GM19193 (cell line): Measurements from ENCODE around the gene SSX2IP.

Experiments used
- POLR2A ChIP-seq: IDR thresholded peaks from 4 replicates; pipeline ENCODE4 v1.6.1; 2011; ENCODE audit not compliant: insufficient read depth, insufficient read length; ENCODE audit errors: extremely low read depth

The SSX2IP gene

DNA sequence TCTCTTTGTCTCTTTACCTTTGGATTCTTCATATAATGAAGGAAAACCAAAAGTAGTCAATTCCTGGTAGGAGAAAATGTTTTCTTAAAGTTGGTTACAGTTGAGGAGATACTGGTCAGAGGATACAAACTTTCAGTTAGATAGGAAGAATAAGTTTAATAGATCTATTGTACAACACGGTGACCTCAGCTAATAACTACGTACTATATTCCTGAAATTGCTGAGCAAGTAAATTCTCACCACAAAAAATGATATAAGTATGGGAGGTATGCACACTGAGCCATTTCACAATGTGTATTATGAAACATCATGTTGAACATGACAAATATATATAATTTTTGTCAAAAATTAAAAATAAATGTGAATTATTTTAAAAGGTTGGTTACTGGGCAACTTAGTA lies 20.4 kb downstream of the SSX2IP start:
- no peak for TF ChIP-seq POLR2A

DNA sequence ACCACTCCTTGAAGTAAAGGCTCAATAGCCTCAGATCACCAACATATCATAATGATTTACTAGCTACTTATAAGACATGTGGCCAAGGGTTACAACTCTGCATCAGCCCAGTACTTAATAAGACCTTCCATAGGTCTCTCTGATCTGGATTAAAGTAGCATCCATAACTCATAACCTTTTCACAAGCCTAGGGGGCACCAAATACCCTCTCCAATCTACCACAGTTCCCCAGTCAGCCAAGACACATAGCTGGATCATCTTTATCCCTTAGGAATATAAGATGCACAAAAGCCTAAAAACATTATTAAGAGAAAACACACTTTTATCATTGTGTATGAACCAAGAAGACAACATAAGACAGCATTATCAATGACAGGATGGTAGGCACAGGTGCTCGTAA lies 22.1 kb downstream of the SSX2IP start:
- TF ChIP-seq POLR2A = no peak

DNA sequence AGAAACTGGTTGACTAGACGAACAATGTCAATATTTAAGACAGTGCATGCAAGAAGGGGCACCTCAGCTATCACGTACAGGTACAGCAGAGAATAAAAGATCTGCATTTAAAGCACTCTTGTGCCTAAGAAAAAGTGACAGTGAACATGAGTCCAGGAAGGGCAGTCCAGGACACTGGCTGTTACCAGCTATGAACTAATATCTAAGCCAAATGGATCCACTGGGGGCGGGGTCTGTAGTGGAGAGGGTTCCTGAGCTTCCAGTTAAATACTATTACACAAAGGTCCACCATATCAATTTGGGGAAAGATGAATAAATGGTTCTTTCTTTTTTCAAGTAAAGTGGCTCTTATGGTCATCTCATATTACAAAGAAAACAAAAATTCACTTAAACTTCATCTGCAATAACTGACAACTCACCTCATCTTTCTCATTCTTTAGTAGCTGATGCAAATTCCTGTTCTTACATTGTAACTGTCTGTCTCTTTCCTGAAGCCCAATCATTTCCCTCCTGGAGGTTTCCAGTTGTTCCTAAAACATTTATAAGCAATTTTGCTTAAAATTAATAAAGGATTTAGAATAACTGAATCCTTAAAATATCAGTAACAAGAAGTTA lies 24.5 kb downstream of the SSX2IP start:
- TF ChIP-seq POLR2A = no peak

DNA sequence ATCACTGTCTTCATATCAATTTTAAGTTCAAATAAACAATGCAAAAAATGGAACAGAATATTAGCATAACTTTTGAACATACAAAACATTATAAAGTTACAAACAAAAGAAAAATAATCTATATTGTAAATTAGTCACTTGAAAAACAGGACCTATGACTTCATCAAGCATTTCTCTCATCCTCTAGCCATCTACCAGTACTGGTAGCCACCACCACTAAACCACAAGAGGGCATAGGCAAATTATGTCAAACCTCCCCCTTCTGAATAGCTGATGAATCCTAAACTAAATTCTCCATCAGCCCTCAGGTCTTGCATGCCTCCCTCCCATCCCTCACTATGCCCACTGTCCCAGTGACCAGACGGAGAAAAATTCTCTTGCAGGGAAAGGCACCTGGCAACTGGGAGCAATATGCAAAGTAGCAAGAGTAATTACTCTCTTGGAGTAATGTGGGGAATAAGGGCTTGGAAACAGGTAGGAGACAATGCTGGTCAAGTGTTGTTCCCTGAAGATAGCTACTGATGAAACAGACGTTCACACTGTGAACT lies 37.1 kb downstream of the SSX2IP start:
- no peak for TF ChIP-seq POLR2A

DNA sequence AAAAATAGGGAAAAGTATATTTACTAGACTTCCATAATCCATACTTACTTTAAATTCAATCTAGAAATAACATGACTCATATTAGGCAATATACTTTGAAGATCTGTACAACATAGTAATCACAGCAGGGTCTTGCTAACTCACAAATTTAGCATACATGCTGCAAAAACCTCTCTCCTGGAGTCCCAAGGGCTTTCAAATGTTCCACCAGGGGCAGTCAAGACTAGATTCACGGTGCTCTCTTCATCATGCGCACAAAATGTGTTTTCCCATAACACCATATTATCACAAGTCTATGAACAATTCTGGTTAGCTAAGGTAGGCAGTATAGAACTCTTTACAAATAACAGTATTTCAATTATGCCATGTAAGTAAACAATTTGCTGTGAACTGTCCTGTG lies 45.8 kb downstream of the SSX2IP start:
- TF ChIP-seq POLR2A = no peak

DNA sequence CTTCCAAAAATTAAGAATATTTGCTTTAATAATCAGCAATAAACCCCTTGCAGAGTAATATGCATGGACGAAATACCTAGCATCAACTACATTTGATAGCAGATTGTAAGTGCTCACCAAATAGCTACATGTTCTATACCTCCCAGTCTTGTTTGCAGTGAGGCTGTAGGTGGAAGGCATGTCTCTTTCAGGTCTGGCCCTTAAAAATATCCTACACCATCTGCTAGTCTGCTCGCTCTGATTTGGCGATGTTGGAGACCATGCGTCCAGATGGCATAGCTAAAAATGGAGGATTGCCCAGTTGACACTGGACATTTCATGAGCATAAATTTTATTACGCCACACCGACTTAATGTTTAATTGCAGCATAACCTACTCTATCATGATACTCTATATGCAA lies 47.1 kb downstream of the SSX2IP start:
- TF ChIP-seq POLR2A = no peak

DNA sequence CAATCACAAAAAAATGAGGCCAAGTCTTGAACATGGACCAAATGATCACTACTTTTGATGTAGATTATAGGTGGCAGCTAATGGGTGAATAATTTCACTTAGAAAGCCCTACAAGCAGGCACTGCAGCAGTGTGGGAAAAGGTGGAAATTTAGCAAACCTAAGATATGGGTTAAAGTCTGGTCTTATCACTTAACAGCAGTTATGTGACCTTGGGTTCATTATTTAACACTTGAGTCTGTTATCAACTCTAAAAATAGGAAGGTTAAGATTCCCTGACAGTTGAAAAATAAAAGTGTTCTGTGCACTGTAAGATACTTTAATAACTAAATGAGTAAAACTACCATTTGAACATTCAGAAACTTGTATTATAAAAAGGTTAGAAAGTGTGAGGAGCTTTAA lies 47.5 kb downstream of the SSX2IP start:
- no peak for TF ChIP-seq POLR2A

DNA sequence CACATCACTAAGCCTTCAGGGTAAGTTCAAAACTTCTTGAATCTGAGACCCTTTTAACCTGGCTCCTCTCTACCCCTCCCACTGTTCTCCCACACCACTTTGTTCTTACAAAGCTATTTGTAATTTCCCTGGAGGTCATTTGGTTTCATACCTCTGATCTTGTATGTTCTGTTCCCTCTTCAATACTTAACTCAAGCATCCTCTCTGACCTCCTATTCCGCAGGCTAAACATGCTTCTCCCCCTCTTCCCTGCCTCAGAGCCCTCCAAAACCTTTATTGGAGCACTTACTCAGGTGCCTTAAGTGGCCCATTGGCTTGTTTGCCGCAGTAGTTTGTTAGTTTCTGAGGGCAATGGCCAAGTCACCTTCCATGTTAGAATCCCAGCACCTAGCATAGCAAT lies 54.8 kb downstream of the SSX2IP start:
- TF ChIP-seq POLR2A = no peak

DNA sequence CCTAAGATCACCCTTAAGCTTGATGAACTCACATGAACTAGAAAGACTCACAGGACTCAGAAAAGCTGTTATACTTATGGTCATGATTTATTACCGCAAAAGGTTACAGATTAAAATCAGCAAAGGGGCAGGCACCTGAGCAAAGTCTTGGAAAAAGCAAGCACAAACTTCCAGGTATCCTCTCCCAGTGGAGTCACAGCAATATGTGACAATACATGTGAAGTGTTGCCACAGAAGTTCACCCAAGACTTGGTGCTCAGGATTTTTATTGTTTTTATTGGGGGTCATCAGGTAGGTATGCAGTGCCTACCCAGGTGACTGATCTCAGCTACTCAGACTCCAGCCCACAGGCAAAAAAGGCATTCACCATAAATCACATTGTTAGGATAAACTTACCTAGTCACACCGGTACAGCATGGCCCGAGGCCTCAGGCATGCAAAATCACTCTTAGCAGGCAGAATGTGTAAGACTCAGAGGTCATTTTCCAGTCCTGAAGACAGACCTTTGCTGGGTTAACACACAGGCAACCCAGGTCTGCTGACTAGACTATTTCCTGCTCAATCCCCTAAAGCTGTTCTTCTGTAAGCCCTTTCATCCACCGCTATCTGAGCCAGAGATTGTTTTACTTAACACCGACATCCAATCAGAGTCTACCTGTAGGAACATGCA lies 55.6 kb downstream of the SSX2IP start:
- TF ChIP-seq POLR2A = no peak

DNA sequence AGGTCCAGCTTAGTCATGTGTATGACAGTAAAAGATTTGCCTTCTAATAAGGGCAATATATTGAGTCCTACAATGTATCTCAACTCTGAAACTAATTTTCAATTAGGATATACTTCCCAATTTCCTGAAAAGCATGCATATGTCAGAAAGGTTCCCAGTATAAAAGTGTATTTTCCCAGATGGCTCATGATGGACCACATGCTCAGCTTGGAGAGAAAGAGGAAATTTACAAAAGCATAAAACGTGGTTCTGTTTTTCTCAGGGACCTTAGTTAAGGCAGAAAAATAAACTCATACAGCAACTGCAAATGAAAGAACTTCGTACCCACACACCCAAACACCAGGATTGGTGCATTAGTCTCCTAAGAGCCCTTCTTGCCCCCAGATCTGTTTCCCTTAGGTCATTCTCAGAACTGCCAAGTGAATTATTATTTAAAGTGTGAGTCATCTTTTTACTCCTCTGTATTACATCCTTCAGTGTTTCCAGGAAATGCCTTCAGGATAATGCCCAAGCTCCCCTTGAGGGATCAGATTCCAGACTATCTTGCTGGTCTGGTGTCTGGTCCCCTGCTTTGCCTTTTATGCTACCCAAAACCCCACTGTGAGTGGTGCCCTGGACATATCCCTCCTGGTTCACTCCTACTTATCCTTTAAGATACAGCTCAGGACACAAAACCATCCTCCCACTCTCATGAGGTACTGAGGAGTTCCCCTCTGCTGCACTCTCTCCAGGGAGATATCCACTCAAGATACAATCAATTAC lies 57.4 kb downstream of the SSX2IP start:
- TF ChIP-seq POLR2A = no peak

DNA sequence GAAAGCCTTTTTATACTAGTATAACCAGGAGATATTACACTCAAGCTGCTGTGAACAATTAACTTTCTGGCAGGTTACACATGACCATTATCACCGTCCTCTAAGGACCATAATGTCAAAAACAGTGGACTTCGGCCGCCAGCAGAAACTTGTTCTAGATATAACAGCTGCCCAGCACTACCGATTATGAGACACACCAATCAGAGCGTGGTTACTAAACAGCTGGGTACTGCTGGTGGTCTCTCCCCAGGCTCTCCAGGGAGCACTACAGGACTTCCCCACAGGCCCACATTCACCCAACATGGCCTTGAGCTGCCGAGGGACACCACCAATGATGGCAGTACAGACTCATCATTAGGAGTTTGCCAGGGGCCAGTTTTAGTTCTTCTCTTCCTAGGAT lies 58.1 kb downstream of the SSX2IP start:
- no peak for TF ChIP-seq POLR2A

DNA sequence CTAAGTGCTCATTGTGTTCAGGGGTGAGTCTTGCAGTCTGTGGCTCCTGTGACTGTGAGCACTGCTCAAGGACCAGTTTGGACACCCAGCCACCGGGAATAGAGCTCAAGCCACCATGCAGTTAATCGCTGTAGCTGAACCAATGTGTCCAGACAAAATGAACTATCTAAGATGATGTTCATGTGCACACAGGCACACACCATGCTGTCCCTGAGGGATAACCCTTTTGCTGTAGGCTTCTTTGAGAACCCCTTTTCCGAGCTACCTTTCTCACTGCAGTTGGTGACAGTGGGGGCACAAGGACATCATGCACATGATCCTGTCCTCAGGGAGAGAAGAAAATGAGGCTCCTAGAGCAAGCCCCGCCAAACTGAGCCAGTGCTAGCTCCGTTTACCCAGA lies 65.4 kb downstream of the SSX2IP start:
- no peak for TF ChIP-seq POLR2A

DNA sequence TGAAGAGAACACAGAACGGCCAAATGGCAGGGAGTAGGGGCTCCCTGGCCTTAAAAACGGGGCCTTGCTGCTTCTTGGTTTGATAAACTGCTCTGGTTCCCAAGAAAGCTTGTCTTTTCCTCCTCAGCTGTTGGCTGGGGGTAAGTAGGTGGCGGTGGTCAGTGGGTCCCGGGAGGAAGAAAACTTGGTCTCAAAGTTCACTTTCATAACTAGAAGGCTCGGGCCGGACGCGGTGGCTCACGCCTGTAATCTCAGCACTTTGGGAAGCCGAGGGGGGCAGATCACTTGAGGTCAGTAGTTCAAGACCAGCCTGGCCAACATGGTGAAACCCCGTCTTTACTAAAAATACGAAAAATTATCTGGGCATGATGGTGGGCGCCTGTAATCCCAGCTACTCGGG lies 68.7 kb downstream of the SSX2IP start:
- no peak for TF ChIP-seq POLR2A

DNA sequence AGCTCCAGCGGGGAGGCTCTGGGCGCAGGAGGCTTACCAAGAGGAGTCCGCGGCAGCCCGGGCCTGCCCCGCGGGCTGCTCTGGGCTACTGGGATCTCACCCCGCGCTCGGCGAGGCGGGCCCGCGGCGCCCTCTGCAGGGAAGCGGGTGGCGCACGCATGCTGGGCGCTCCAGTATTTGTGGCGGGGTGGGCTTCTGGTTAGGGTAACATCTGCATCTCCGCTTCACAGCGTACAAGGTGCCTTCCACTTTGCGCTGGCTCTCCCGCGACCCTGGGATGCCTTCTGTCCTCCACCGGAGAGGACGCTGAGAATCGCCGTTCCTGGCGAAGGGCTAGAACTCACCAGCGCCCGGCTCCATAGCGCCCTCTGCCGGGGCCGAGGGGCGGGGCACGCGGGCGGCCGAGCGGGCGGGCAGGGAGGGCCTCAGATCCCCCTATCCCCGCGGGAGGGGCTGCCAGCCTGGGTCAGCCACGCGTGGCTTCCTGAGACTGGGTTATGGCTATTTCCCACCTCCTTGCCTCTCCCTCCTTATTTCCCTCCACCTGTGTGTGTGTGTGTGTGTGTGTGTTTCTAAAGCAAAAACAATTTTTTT lies 69.4 kb downstream of the SSX2IP start:
- no peak for TF ChIP-seq POLR2A

DNA sequence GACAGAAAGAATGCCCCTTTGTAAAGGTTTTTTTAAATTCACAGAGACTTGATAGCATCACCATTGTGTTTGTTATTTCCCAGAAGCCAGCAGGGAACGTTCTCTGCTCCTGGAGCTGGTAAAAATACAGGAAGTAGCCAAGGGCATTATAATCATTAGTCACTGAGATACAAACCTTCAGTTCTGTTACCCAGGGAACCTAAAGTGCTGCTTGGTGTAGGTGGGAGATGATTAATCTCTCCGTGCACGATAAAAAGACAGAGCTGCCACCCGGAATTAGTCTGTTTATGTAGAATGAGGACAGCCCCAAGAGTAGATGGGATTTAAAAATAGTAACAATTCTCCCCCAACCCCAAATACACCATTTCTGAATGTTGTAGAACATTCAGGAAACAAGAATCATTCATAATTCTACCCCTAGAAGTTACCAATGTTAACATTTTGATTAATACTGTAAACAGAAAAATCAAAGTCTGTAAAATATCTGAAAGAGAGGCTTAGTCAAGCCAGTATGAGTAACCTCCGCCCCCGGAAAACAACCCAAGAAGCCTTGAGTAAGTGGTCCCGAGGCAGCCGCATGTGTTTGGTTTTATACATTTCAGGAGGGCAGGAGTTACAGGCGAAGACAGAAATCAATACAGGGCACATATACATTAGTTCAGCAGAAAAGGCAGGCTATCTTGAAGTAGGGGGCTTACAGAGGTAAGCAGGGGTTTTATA lies 70.7 kb downstream of the SSX2IP start:
- TF ChIP-seq POLR2A = no peak
